ENCODE measurements around the gene DCDC2C. TPM values are rescaled to one million over a fixed set of nuclear protein-coding genes. Genes with fewer than 3 reads are reported as not detected.

DCDC2C gene
- total RNA-seq, 1 experiment from 2014 or later, result not detected

DNA sequence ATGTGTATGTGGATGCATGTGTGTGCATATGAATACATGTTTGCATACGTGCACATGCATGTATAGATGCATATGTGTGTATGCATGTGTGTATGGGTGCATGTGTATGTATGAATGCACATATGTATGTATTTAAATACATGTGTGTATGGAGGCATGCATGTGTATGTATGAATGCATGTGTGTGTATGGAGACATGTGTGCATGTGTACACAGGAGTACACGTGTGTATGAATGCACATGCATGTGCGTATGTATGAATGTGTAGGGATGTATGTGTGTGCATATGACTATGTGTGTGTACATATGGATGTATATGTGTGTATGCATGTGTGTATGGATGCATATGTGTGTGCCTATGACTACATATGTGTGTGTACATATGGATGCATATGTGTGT is 51.9 kb downstream of the DCDC2C start:
- no peak overlapping the region for H3K4me3 ChIP-seq (ENCODE audit: low read depth, low read length)
- no peak overlapping the region for H3K4me3 Mint-ChIP-seq (ENCODE audit: unreplicated experiment)
- H3K36me3 Mint-ChIP-seq (ENCODE audit: insufficient read depth, unreplicated experiment), result no peaks in the 10 kb centered on the region
- no peaks in the 10 kb centered on the region for H3K36me3 ChIP-seq (ENCODE audit: control insufficient read depth, insufficient read depth, low read length)
- H3K9me3 Mint-ChIP-seq (ENCODE audit: unreplicated experiment), result peaks cover 17% of the 10 kb centered on the region
- ChIA-PET CTCF (no interaction called here), POLR2A (no interaction called here)
- intact Hi-C loops (cut with micrococcal nuclease; ENCODE audit: unreplicated experiment), result no loop called here
- no peaks in the 10 kb centered on the region for H3K4me1 Mint-ChIP-seq (ENCODE audit: low read depth, unreplicated experiment)
- DNase-seq, result no peak
- H3K9me3 ChIP-seq, result no peaks in the 10 kb centered on the region
- H3K27me3 Mint-ChIP-seq (ENCODE audit: insufficient read depth, unreplicated experiment), result peaks cover 28% of the 10 kb centered on the region
- BruUV-seq (replicated peaks), result no TSS peak
- no peaks in the 10 kb centered on the region for H3K4me1 ChIP-seq
- TF ChIP-seq CTCF (IDR thresholded peaks at IDR 0.05; ENCODE audit: insufficient read depth in 1 of 2, low read depth in 1 of 2, low read length in 1 of 2, severe bottlenecking in 1 of 2, unreplicated experiment in 1 of 2), result no peak
- no peaks in the 10 kb centered on the region; the same call in 1 of the 2 replicates for H3K27me3 ChIP-seq (replicated peaks; ENCODE audit: control insufficient read depth, insufficient read depth, low read length)
- H3K27ac Mint-ChIP-seq (ENCODE audit: unreplicated experiment), result no peak overlapping the region

DNA sequence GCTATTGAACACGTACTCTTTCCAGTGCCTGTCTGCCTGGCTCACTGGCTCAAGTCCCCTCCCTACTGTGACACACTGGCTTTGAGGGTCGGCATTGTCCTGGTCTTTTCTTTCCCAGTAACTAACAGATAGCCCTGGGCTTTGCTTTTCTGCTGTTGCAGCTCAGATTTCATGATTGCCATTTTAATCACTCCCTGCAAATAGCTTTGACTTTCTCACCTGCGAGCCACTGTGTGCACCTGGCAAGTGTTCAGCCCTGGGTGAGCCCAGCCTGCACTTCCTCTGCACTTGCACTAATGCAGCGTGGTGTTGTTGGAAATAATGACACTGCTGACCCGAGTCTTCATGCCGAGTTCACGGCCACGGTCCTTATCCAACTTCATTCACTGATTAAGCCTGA is 52.9 kb downstream of the DCDC2C start:
- Histone ChIP-seq H3K27me3 (replicated peaks; ENCODE audit: control insufficient read depth, insufficient read depth, low read length) (no peaks in the 10 kb centered on the region; the same call in 1 of the 2 replicates), H3K36me3 (ENCODE audit: control insufficient read depth, insufficient read depth, low read length) (no peaks in the 10 kb centered on the region), H3K4me1 (no peaks in the 10 kb centered on the region), H3K4me3 (ENCODE audit: low read depth, low read length) (no peak overlapping the region), H3K9me3 (no peaks in the 10 kb centered on the region)
- CTCF ChIA-PET, result no interaction called here
- POLR2A ChIA-PET, result no interaction called here
- H3K4me1 Mint-ChIP-seq (ENCODE audit: low read depth, unreplicated experiment), result no peaks in the 10 kb centered on the region
- intact Hi-C loops (cut with micrococcal nuclease; ENCODE audit: unreplicated experiment), result no loop called here
- no peak overlapping the region for H3K4me3 Mint-ChIP-seq (ENCODE audit: unreplicated experiment)
- DNase-seq, result no peak
- BruUV-seq (replicated peaks), result no TSS peak
- peaks cover 23% of the 10 kb centered on the region for H3K27me3 Mint-ChIP-seq (ENCODE audit: insufficient read depth, unreplicated experiment)
- H3K36me3 Mint-ChIP-seq (ENCODE audit: insufficient read depth, unreplicated experiment), result no peaks in the 10 kb centered on the region
- TF ChIP-seq CTCF (IDR thresholded peaks at IDR 0.05; ENCODE audit: insufficient read depth in 1 of 2, low read depth in 1 of 2, low read length in 1 of 2, severe bottlenecking in 1 of 2, unreplicated experiment in 1 of 2), result no peak
- H3K27ac Mint-ChIP-seq (ENCODE audit: unreplicated experiment), result no peak overlapping the region
- H3K9me3 Mint-ChIP-seq (ENCODE audit: unreplicated experiment), result peaks cover 17% of the 10 kb centered on the region

DNA sequence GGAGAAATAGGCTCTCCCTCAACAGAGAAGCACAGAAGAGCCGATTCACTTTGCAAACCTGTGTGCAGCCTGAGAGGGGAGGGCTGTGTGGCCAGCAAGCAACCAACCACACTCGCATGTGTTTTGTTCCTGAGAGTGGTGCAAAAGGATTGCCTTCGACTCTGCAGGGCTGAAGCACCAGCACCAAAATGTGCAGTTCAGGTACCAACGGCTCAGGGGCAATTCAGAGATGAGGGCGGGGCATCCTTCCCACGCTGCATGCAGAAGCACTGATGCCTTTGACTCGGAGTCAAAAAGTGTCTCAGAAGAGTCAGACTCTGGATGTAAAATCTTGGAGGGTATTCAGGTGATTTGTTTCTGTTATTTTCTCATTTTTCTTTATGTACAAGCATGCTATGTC is 55.5 kb downstream of the DCDC2C start:
- no peaks in the 10 kb centered on the region for H3K9me3 ChIP-seq
- H3K4me1 ChIP-seq, result no peaks in the 10 kb centered on the region
- no peaks in the 10 kb centered on the region for H3K27me3 ChIP-seq (replicated peaks; ENCODE audit: control insufficient read depth, insufficient read depth, low read length)
- Mint-ChIP-seq H3K27ac (ENCODE audit: unreplicated experiment) (no peak overlapping the region), H3K27me3 (ENCODE audit: insufficient read depth, unreplicated experiment) (peaks cover 25% of the 10 kb centered on the region), H3K4me3 (ENCODE audit: unreplicated experiment) (no peak overlapping the region), H3K9me3 (ENCODE audit: unreplicated experiment) (peaks cover 30% of the 10 kb centered on the region), H3K4me1 (ENCODE audit: low read depth, unreplicated experiment) (no peaks in the 10 kb centered on the region), H3K36me3 (ENCODE audit: insufficient read depth, unreplicated experiment) (no peaks in the 10 kb centered on the region)
- CTCF ChIA-PET, result no interaction called here
- intact Hi-C loops (cut with micrococcal nuclease; ENCODE audit: unreplicated experiment), result no loop called here
- no TSS peak for BruUV-seq (replicated peaks)
- no peaks in the 10 kb centered on the region for H3K36me3 ChIP-seq (ENCODE audit: control insufficient read depth, insufficient read depth, low read length)
- POLR2A ChIA-PET, result no interaction called here
- no peak for DNase-seq
- TF ChIP-seq CTCF (IDR thresholded peaks at IDR 0.05; ENCODE audit: insufficient read depth in 1 of 2, low read depth in 1 of 2, low read length in 1 of 2, severe bottlenecking in 1 of 2, unreplicated experiment in 1 of 2), result no peak
- H3K4me3 ChIP-seq (ENCODE audit: low read depth, low read length), result no peak overlapping the region
